ENCODE measurements around the gene PAPSS2. TPM values are rescaled to one million over a fixed set of nuclear protein-coding genes. Genes with fewer than 3 reads are reported as not detected.

The PAPSS2 gene
- total and polyA plus RNA-seq, 2 experiments from 2014 or later, result 2.4 to 6.4 TPM

DNA sequence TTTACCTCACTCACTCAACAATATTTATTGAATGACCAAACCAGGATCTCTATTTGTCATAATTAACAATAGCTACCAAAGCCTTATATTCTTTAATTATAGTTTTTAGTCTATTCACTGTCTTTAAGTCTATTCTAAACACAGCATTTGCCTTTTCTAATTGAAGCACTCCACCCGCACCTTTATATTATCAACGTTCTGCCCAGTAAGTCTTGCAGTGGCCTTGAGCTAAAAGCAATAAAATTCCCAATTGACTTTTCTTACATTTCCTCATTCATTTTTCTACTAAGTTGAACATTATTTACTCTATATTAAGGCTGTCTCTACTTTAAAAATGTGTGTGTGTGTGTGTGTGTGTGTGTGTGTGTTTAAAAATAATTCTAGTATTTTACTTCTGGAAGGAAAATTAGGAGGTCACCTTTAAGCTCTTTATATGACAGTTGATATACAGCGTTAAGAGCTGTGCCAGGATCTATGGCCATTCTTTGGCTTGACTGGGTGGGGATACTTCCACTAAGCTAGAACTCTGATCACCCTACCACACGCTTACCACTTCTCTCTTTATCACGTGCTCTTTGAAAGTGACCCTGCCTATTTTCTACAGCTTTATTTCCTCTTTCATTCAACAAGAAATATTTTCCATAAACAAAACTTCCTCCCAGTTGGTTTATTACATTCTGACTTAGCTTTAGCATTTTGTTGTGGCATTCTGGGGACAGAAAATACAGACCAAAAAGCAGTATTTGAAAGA lies 8.8 kb downstream of the PAPSS2 start:
- no peak overlapping the region for H3K27ac ChIP-seq
- no peaks in the 10 kb centered on the region for H3K27me3 ChIP-seq
- no peak for DNase-seq (ENCODE audit: low read depth in 1 of 2, low spot score in 1 of 2)
- no peaks in the 10 kb centered on the region for H3K36me3 ChIP-seq
- no peaks in the 10 kb centered on the region for H3K9me3 ChIP-seq (ENCODE audit: low read depth)
- H3K4me1 ChIP-seq (ENCODE audit: low read depth), result no peaks in the 10 kb centered on the region
- no peak for TF ChIP-seq CTCF (IDR thresholded peaks at IDR 0.05; ENCODE audit: low read depth, low read length)
- H3K4me3 ChIP-seq, result no peak overlapping the region

DNA sequence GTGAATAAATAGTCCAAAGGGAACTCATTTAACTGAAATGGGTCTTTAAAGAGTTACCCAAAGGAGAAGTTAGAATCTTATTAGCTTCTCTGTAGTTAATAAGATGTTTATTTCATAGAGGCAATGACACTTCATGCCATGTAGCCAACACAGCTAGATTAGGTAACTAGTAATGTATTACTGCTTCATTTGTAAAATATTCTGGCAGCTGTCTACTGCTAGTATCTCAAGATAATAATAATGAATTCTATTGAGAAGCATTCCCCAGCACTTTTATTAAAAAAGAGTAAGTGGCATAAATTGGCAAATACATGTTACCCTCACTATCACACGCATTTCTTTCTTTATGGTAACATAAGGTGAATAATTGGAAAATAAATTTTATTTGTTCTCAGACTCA lies 10.1 kb downstream of the PAPSS2 start:
- Histone ChIP-seq H3K27ac (no peak overlapping the region), H3K4me3 (no peak overlapping the region), H3K4me1 (ENCODE audit: low read depth) (no peaks in the 10 kb centered on the region), H3K9me3 (ENCODE audit: low read depth) (no peaks in the 10 kb centered on the region), H3K36me3 (no peaks in the 10 kb centered on the region), H3K27me3 (no peaks in the 10 kb centered on the region)
- TF ChIP-seq CTCF (IDR thresholded peaks at IDR 0.05; ENCODE audit: low read depth, low read length), result no peak
- DNase-seq (ENCODE audit: low read depth in 1 of 2, low spot score in 1 of 2), result no peak

GRCh38 chr10:87670586-87670985 lies 10.9 kb downstream of the PAPSS2 start:
- H3K4me1 ChIP-seq (ENCODE audit: low read depth), result no peaks in the 10 kb centered on the region
- no peaks in the 10 kb centered on the region for H3K9me3 ChIP-seq (ENCODE audit: low read depth)
- no peak overlapping the region for H3K4me3 ChIP-seq
- no peaks in the 10 kb centered on the region for H3K27me3 ChIP-seq
- TF ChIP-seq CTCF (IDR thresholded peaks at IDR 0.05; ENCODE audit: low read depth, low read length), result no peak
- H3K36me3 ChIP-seq, result no peaks in the 10 kb centered on the region
- H3K27ac ChIP-seq, result no peak overlapping the region
- no peak for DNase-seq (ENCODE audit: low read depth in 1 of 2, low spot score in 1 of 2)

GRCh38 chr10:87671139-87671815 lies 11.6 kb downstream of the PAPSS2 start:
- no peak for DNase-seq (ENCODE audit: low read depth in 1 of 2, low spot score in 1 of 2)
- Histone ChIP-seq H3K27me3 (no peaks in the 10 kb centered on the region), H3K4me3 (no peak overlapping the region), H3K4me1 (ENCODE audit: low read depth) (no peaks in the 10 kb centered on the region), H3K27ac (no peak overlapping the region), H3K9me3 (ENCODE audit: low read depth) (no peaks in the 10 kb centered on the region), H3K36me3 (no peaks in the 10 kb centered on the region)
- TF ChIP-seq CTCF (IDR thresholded peaks at IDR 0.05; ENCODE audit: low read depth, low read length), result no peak

- H3K27ac ChIP-seq, result no peak overlapping the region
These were observed 12.9 kb downstream of the PAPSS2 start for GRCh38 chr10:87672551-87672950.

More at GRCh38 chr10:87672551-87672950, 12.9 kb downstream of the PAPSS2 start:
- no peaks in the 10 kb centered on the region for H3K27me3 ChIP-seq
- H3K4me3 ChIP-seq, result no peak overlapping the region
- no peak for TF ChIP-seq CTCF (IDR thresholded peaks at IDR 0.05; ENCODE audit: low read depth, low read length)
- no peak for DNase-seq (ENCODE audit: low read depth in 1 of 2, low spot score in 1 of 2)
- no peaks in the 10 kb centered on the region for H3K36me3 ChIP-seq
- H3K4me1 ChIP-seq (ENCODE audit: low read depth), result no peaks in the 10 kb centered on the region
- H3K9me3 ChIP-seq (ENCODE audit: low read depth), result no peaks in the 10 kb centered on the region

Measured in cardiac muscle cell (in vitro differentiated cells and primary cell).